ENCODE results near the gene ARMS2.

ARMS2 gene

GRCh38 chr10:122474131-122474818, 19.8 kb downstream of the ARMS2 start:
- Mint-ChIP-seq H3K36me3 (ENCODE audit: low read depth) (no peaks in the 10 kb centered on the region), H3K27me3 (peaks cover 21% of the 10 kb centered on the region), H3K4me1 (ENCODE audit: low read depth) (peaks cover 14% of the 10 kb centered on the region), H3K9me3 (no peaks in the 10 kb centered on the region), H3K4me3 (no peak overlapping the region), H3K27ac (no peak overlapping the region)

GRCh38 chr10:122475100-122475499, 20.6 kb downstream of the ARMS2 start:
- no peak overlapping the region for H3K4me3 Mint-ChIP-seq
- H3K27ac Mint-ChIP-seq = no peak overlapping the region
- peaks cover 14% of the 10 kb centered on the region for H3K4me1 Mint-ChIP-seq (ENCODE audit: low read depth)
- peaks cover 17% of the 10 kb centered on the region for H3K27me3 Mint-ChIP-seq
- H3K9me3 Mint-ChIP-seq = no peaks in the 10 kb centered on the region
- no peaks in the 10 kb centered on the region for H3K36me3 Mint-ChIP-seq (ENCODE audit: low read depth)

DNA sequence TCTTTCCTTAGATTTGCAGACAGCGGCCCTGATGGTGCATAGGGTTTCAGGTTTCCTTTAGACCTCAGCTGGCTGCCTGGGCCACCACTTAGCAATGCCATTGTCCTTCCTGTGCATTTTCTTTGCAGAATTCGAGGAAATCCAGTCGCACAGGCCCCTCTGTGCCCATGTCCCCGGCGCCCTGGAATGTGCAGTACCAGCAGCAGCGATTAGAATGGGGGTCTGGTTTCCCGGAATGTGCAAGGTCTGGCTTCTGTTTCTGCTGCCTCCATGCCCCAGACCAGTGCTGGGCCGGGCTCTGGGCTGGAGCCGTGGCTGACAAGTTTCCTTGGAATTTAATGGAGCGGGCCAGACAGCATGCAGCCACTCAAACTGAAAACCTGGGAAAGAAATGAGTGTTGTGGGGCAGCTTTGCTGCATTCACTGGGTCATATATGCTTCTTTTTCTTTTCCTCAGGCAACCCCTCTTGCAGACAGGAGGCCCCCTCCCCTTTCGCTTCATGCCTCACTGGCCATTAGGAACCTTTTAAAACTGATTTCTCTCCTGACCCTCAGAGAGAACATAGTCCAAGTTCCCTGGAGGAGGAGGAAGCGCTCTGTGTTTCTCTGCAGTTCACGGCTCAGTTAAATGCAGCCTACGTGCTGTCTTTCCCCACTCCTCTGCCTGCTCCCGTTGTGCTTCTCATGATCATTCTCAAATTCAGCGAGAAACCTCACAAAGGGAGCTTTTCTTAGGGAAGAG, 21.3 kb downstream of the ARMS2 start:
- Mint-ChIP-seq H3K9me3 (no peaks in the 10 kb centered on the region), H3K27me3 (peaks cover 14% of the 10 kb centered on the region), H3K4me3 (no peak overlapping the region)

DNA sequence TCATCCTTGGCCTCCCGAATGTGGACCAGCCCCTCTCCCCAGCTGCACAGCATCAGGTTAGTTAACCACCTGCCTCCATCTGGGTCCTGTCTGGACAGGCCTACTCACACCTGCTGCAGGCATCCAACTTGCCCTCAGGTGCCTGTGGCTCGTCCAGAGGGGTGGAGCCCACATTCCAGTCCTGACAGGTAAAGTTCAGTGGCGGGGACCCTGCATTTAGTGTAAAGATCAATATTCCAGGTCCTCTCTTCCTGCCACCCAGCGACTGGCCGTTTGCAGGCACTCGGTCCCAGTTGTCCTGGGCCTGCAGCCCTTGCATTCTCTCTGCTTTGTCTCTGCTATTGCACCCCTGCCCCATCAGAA, 21.9 kb downstream of the ARMS2 start:
- Mint-ChIP-seq H3K4me1 (ENCODE audit: low read depth) (peaks cover 14% of the 10 kb centered on the region), H3K27ac (no peak overlapping the region), H3K4me3 (no peak overlapping the region), H3K9me3 (no peaks in the 10 kb centered on the region), H3K27me3 (peaks cover 9% of the 10 kb centered on the region), H3K36me3 (ENCODE audit: low read depth) (no peaks in the 10 kb centered on the region)

More for the DNA sequence above, 21.3 kb downstream of the ARMS2 start:
- no peak overlapping the region for H3K27ac Mint-ChIP-seq
- no peaks in the 10 kb centered on the region for H3K36me3 Mint-ChIP-seq (ENCODE audit: low read depth)
- H3K4me1 Mint-ChIP-seq (ENCODE audit: low read depth) = peaks cover 14% of the 10 kb centered on the region

GRCh38 chr10:122477436-122477835, 23.0 kb downstream of the ARMS2 start:
- Mint-ChIP-seq H3K27me3 (peaks cover 8% of the 10 kb centered on the region), H3K4me3 (no peak overlapping the region), H3K36me3 (ENCODE audit: low read depth) (peaks cover 3% of the 10 kb centered on the region), H3K9me3 (peaks cover 9% of the 10 kb centered on the region), H3K4me1 (ENCODE audit: low read depth) (peaks cover 14% of the 10 kb centered on the region), H3K27ac (no peak overlapping the region)

DNA sequence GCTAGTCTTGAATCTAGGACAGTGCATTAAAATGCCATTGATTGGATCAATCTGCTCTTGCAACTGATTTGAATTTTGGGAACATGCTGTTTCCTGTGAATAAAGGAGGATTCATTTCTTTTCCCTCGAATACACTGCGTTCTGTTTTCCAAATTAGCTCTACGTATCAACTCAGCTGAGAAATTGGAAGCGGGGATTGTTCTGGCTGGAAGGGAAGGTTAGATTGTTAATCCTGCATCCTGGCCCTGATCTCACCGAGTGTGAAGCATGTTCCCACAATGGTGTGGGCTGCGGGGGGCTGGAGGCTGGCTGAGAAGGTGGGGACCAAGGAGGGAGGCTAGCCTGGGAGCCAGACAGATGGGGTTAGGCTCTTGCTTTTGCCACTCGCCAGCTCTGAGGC, 24.5 kb downstream of the ARMS2 start:
- Mint-ChIP-seq H3K4me3 (no peak overlapping the region), H3K4me1 (ENCODE audit: low read depth) (peaks cover 8% of the 10 kb centered on the region), H3K9me3 (peaks cover 9% of the 10 kb centered on the region), H3K27ac (no peak overlapping the region), H3K27me3 (peaks cover 4% of the 10 kb centered on the region), H3K36me3 (ENCODE audit: low read depth) (peaks cover 3% of the 10 kb centered on the region)

DNA sequence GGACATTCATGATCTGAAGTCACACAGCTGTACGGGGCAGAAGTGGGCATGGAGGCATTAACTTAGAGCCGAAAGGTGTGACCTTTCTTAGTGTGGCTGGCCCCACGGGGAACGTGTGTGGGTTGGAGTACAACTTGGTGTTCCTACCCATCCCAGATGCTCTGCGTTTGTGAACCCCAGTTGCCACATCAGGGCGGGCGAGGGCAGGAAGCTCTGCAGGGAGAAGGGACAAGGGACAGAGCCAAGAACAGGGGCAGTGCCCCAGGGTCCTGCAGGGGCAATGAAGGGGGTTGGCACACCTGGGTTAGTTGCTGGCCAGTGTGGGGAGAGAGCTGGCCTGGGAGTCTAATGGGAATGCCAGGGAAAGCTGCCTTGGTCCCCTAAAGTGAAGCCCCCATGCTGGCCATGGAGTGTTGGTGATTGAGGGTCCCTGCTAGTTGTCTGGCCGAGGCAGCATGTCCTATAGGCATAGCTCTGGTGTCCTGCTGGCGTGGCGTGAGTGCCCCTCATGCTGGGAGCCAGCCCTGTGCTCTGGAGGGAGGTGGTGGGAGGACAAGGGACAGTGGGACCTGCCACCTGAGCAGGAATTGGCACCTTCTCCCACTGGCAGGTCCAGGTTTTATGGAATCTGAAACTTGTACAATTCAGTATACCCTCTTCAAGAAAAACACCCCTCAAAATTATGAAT, 25.8 kb downstream of the ARMS2 start:
- Mint-ChIP-seq H3K27ac (no peak overlapping the region), H3K4me1 (ENCODE audit: low read depth) (no peaks in the 10 kb centered on the region), H3K9me3 (peaks cover 9% of the 10 kb centered on the region), H3K36me3 (ENCODE audit: low read depth) (peaks cover 3% of the 10 kb centered on the region), H3K4me3 (no peak overlapping the region), H3K27me3 (peaks cover 4% of the 10 kb centered on the region)

GRCh38 chr10:122481296-122482056, 27.0 kb downstream of the ARMS2 start:
- H3K4me1 Mint-ChIP-seq (ENCODE audit: low read depth) = no peaks in the 10 kb centered on the region
- no peak overlapping the region for H3K27ac Mint-ChIP-seq
- H3K4me3 Mint-ChIP-seq = no peak overlapping the region
- H3K27me3 Mint-ChIP-seq = peaks cover 4% of the 10 kb centered on the region
- peaks cover 3% of the 10 kb centered on the region for H3K36me3 Mint-ChIP-seq (ENCODE audit: low read depth)
- peaks cover 9% of the 10 kb centered on the region for H3K9me3 Mint-ChIP-seq

DNA sequence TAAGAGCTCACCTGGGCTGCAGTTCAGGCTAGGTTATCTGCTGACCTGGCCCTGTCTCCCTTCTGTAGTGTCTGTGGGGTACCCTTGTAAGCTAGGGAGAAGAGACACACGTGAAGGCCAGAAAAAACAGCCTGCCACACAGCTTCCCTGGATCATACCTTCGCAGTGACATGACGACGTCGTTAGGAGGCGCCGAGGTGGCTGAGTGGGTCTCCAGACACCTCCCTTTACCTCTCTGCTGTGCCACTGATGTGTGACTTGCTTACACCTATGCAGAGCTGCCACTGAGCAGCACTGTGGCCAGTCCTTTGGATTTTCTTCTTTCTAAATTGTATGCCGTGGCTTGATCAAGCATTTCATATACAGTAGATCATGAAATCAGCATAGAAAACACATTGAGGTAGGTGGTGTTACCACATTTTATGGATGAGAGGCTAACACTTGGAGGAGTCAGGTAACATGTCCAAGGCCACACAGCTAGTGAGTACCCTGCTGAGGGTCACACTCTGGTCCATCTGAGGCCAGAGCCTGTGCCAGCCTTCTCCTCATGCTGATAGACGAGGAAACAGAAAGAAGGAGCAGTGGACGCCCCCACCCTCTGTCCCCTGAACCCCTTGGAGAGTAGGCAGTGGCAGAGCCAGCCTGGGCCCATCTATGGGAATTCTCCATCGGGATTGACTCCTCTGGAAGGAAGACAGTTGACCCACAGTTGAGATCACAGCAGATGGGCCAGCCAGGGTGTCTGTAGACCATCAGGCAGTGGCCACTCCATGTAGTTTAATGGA, 30.0 kb downstream of the ARMS2 start:
- Mint-ChIP-seq H3K27me3 (peaks cover 4% of the 10 kb centered on the region), H3K4me3 (no peak overlapping the region), H3K9me3 (peaks cover 9% of the 10 kb centered on the region), H3K36me3 (ENCODE audit: low read depth) (peaks cover 3% of the 10 kb centered on the region), H3K27ac (no peak overlapping the region), H3K4me1 (ENCODE audit: low read depth) (no peaks in the 10 kb centered on the region)

DNA sequence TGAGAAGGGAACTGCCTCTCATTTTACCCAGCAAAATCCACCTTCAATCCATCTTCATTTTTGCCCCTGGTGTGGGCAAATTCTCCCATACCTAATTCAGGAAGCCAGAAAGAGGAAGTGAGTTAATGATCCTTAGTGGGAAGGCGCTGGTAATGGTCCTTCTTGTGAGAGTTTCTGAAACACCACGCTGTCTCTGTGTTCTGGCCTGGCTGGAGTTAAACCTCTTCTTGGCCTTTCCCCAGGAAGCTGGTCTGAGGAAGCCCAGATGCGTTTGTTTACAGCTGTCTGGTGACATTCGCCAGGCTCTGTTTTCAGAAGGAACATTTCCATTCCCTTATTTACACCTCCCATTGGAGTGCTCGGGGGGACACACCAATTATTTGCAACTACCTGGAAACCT, 31.2 kb downstream of the ARMS2 start:
- no peak overlapping the region for H3K27ac Mint-ChIP-seq
- H3K4me3 Mint-ChIP-seq = no peak overlapping the region
- H3K4me1 Mint-ChIP-seq (ENCODE audit: low read depth) = peaks cover 1% of the 10 kb centered on the region
- peaks cover 3% of the 10 kb centered on the region for H3K36me3 Mint-ChIP-seq (ENCODE audit: low read depth)
- H3K27me3 Mint-ChIP-seq = peaks cover 4% of the 10 kb centered on the region
- peaks cover 9% of the 10 kb centered on the region for H3K9me3 Mint-ChIP-seq

- Mint-ChIP-seq H3K4me3 (no peak overlapping the region), H3K27me3 (peaks cover 4% of the 10 kb centered on the region), H3K27ac (no peak overlapping the region), H3K36me3 (ENCODE audit: low read depth) (peaks cover 3% of the 10 kb centered on the region), H3K9me3 (peaks cover 7% of the 10 kb centered on the region), H3K4me1 (ENCODE audit: low read depth) (peaks cover 10% of the 10 kb centered on the region)
Observed at GRCh38 chr10:122486406-122487080, 32.1 kb downstream of the ARMS2 start.

DNA sequence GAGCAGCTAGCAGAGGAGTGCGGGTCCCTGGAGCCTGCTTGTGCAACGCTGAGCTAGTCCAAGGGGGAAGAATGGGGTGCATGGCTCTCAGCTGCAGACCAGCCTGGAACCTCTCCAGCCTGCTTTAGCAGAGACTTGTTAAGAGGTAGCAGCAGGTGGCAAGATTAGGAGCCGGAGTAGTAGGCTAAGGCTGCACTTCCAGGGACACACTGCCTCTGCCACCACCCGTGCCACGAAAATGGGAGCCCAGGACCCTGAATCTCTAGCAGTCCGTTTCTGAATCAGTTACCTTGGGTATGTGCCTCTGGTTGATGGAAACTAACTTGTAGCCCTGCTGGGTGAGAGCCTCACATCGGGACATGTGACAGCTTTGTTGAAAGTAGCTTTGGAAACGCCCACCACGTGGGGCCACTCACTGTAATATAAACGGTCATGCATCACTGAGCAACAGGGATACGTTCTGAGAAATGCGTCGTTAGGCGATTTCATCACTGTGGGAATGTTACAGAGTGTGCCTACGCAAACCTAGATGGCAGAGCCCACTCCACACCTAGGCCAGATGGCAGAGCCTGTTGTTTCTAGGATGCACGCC, 32.8 kb downstream of the ARMS2 start:
- H3K36me3 Mint-ChIP-seq (ENCODE audit: low read depth) = no peaks in the 10 kb centered on the region

DNA sequence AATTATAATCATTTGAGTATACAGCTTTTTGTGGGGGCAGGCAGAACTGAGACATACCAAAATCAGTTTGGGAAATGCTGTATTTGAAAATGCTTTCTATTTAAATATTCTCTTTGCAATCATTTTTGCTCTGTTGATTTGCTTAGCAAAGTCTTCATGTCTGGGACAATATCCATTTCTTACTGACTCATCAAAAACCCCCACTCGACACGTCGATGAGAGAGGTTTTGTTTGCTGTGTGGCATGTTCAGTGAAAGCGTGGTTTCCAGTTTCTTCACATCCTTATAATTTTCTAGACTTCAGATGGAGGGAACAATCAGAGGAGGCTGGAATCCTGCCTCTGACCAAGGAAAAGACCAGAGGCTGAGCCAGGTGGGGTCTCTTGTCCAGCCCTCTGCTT, 35.8 kb downstream of the ARMS2 start:
- Mint-ChIP-seq H3K27ac (no peak overlapping the region), H3K27me3 (no peaks in the 10 kb centered on the region), H3K4me3 (no peak overlapping the region), H3K4me1 (ENCODE audit: low read depth) (peaks cover 17% of the 10 kb centered on the region), H3K9me3 (no peaks in the 10 kb centered on the region), H3K36me3 (ENCODE audit: low read depth) (no peaks in the 10 kb centered on the region)

More for the DNA sequence above, 32.8 kb downstream of the ARMS2 start:
- Mint-ChIP-seq H3K4me3 (no peak overlapping the region), H3K4me1 (ENCODE audit: low read depth) (peaks cover 17% of the 10 kb centered on the region), H3K27me3 (no peaks in the 10 kb centered on the region), H3K27ac (no peak overlapping the region), H3K9me3 (peaks cover under 1% of the 10 kb centered on the region)
